Thoracic aorta (tissue), 2 donors: ENCODE measurements around the gene USP3. TPM values are rescaled to one million over a fixed set of nuclear protein-coding genes. Genes with fewer than 3 reads are reported as not detected.
A peak's percentile ranks its signal among the peaks of the same experiment; 100 is the strongest.

Experiments
- ATAC-seq: fragments of 150-250 bp; one replicate; pipeline ENCODE4 v1.8.0; 2017; ENCODE audit warnings: low read depth; ENCODE audit not compliant: insufficient number of reproducible peaks, low FRiP score
- DNase-seq: peaks from one replicate; pipeline ENCODE4 v3.0.0-alpha.2; 2020; ENCODE audit warnings: low spot score
- H3K27ac ChIP-seq, 2 donors: fragments of 200-600 bp; sonication (generic); 1 replicate in 1 of 2; 2 replicates in 1 of 2; pipeline ENCODE4 v1.5.1; 2016; ENCODE audit warnings: mild to moderate bottlenecking in 2 of 2, moderate library complexity in 2 of 2
- H3K27me3 ChIP-seq: fragments of 200-600 bp; sonication (generic); replicated peaks from 2 replicates; pipeline ENCODE4 v1.6.0; 2016; ENCODE audit warnings: mild to moderate bottlenecking; ENCODE audit not compliant: insufficient read depth
- H3K36me3 ChIP-seq: fragments of 200-600 bp; sonication (generic); one replicate; pipeline ENCODE4 v1.5.1; 2016
- H3K4me1 ChIP-seq, 2 donors: fragments of 200-600 bp; sonication (generic); 1 replicate in 1 of 2; 2 replicates in 1 of 2; pipeline versions ENCODE4 v1.5.1 to v1.6.0; 2016; ENCODE audit warnings: low read depth in 2 of 2, mild to moderate bottlenecking in 1 of 2; ENCODE audit not compliant: control insufficient read depth in 1 of 2
- H3K4me3 ChIP-seq: fragments of 200-600 bp; sonication (generic); 2 replicates; pipeline ENCODE4 v1.5.1; 2016; ENCODE audit warnings: mild to moderate bottlenecking
- H3K9me3 ChIP-seq: fragments of 200-600 bp; sonication (generic); 2 replicates; pipeline ENCODE4 v1.5.1; 2016
- total RNA-seq, 2 donors: library from RNA; depleted of rRNA; stranded (reverse); fragments of >200 nt; gene quantifications; one replicate each; pipeline versions ENCODE4 v1.1.0 to v1.2.3, GENCODE V29; 2016
- TF ChIP-seq, protein P1 (sequence below): fragments of 200-600 bp; sonication (generic); IDR thresholded peaks from one replicate; pipeline ENCODE4 v1.5.1; 2019; ENCODE audit warnings: antibody characterized with exemption

The USP3 gene
- total RNA-seq, 2 donors from 2014 or later: 37.8 to 54.4 TPM

DNA sequence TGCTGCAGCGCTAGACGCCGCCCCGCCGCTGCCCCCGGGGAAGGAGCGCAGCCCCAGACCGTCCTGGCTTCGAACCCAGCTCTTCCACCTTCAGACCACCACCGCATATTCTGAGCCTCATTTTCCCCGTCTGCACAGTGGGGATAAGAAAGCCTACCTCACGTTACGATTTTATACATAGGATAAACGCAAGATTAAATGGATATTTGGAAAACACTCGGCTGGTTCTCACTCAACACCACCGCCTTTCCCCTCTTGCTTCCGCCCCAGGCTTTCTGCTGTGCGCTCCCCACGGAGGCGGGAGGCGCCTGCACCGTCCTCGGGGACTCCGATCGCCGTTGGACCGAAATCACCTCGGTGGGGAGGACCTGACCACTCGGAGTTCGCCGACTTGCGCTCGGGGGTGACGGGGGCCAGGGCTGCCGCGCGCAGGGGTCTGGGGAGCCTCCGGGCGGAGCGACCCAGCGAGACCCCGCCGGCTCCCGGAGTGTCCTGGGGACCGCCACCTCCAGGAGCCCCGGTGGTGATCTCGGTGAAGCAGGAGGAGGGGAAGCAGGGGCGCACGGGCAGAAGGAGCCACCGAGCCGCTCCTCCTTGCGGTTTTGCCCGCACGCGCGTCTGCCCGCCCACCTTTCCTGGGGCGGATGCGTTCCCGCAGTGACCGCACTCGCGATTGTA, 96.8 kb downstream of the USP3 start:
- ATAC-seq: no peak
- H3K9me3 ChIP-seq: no peaks in the 10 kb centered on the region
- H3K4me3 ChIP-seq: peak overlapping the region; percentile 89
- H3K4me1 ChIP-seq: peaks cover 15 to 62% of the 10 kb centered on the region in 2 donors
- H3K27ac ChIP-seq: peak overlapping the region; percentile 70 to 80
- no peaks in the 10 kb centered on the region for H3K27me3 ChIP-seq
- H3K36me3 ChIP-seq: no peaks in the 10 kb centered on the region
- no peak for DNase-seq
- TF ChIP-seq, protein P1, sequence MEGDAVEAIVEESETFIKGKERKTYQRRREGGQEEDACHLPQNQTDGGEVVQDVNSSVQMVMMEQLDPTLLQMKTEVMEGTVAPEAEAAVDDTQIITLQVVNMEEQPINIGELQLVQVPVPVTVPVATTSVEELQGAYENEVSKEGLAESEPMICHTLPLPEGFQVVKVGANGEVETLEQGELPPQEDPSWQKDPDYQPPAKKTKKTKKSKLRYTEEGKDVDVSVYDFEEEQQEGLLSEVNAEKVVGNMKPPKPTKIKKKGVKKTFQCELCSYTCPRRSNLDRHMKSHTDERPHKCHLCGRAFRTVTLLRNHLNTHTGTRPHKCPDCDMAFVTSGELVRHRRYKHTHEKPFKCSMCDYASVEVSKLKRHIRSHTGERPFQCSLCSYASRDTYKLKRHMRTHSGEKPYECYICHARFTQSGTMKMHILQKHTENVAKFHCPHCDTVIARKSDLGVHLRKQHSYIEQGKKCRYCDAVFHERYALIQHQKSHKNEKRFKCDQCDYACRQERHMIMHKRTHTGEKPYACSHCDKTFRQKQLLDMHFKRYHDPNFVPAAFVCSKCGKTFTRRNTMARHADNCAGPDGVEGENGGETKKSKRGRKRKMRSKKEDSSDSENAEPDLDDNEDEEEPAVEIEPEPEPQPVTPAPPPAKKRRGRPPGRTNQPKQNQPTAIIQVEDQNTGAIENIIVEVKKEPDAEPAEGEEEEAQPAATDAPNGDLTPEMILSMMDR: no peak

DNA sequence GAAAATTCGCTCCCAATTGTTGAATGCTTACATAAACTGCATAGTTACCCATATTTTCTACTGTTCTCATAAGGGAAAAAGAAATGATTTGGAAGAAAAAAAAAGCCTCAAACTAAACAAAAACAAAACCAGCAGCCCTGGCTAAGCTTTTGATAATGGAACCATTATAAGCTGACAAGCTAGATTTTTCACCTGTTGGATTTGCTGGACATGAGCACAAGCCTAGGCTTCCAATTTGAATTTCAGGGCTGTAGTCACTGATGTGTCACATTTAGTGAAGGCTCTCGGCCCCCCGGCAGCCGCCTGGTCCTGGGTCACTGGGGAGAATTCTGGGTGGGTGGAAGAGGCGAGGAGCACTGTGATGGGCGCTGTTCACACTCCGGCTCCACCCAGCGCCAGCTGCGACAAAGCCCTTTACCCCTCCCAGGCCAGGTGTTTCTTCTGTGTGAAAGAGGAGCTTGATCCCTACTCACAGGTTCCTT, 97.4 kb downstream of the USP3 start:
- H3K4me1 ChIP-seq: peaks cover 11 to 56% of the 10 kb centered on the region in 2 donors
- H3K27ac ChIP-seq: peak overlapping the region; percentile 70 to 80
- H3K4me3 ChIP-seq: peak overlapping the region; percentile 89
- no peaks in the 10 kb centered on the region for H3K36me3 ChIP-seq
- no peak for DNase-seq
- no peaks in the 10 kb centered on the region for H3K27me3 ChIP-seq
- TF ChIP-seq, protein P1: no peak
- H3K9me3 ChIP-seq: no peaks in the 10 kb centered on the region
- no peak for ATAC-seq

DNA sequence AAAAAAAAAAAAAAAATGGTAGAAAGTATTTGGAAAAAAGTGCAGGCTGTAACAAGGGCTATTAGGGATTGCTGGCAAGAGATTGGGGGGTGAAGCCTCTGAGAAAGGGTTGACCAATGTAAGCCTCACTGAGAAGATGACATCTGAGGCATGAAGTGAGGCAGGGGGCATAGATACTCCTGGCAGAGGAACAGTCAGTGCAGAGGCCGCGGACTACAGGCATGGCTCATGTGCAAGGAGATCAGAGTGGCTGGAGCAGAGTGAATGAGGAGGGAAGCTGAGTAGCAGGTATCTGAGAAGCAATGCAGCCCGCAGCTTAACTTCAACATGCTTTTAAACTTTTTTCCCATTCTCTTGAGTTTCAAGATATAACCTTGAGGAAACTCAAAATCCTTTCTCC, 98.2 kb downstream of the USP3 start:
- Histone ChIP-seq H3K4me3 (no peak overlapping the region), H3K36me3 (peaks cover 2% of the 10 kb centered on the region), H3K9me3 (no peaks in the 10 kb centered on the region), H3K4me1 (peaks cover 10 to 48% of the 10 kb centered on the region in 2 donors), H3K27me3 (no peaks in the 10 kb centered on the region), H3K27ac (no peak overlapping the region)
- DNase-seq (no peak), ATAC-seq (no peak)
- TF ChIP-seq, protein P1: no peak

DNA sequence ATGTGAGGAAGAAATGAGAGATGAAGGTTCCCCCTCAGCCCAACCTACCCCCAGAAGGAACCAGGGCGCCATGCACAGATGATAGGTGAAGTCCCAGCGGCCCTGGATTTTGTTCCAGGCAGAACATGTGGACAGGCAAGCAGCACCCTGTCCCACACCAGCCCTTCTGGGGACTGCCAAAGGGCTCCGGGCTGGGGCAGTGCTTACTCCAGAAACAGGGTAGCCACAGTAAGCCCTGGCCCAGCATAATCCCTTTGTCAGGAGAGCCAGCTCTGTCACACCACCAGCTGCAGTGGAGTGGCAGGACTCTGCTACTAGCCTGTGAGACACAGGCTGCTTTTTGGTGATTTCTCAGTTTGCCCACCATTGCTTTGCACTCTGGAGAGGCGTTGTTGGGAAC, 99.1 kb downstream of the USP3 start:
- TF ChIP-seq, protein P1: no peak
- Histone ChIP-seq H3K36me3 (peaks cover 10% of the 10 kb centered on the region), H3K4me1 (peaks cover 9 to 39% of the 10 kb centered on the region in 2 donors), H3K27ac (no peak overlapping the region), H3K9me3 (no peaks in the 10 kb centered on the region), H3K27me3 (no peaks in the 10 kb centered on the region), H3K4me3 (no peak overlapping the region)
- DNase-seq (no peak), ATAC-seq (no peak)

DNA sequence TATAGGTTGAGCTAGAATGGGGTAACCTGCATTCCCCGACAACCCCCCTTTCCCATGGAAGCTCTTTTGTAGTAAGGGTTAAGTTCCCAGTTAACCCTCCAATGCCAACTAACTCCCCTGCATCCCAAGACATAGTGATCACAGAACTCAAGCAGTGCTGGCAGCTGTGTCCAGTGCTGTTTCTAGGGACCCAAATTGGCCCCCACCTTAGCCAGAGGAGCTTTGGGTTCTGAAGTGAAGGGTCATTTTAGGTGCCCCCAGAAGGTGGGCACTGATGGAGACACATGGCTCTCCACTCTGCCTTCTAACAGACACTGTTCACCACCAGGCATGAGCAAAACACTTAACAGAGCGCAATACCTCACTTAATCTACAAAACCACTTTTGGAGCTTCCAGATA, 99.9 kb downstream of the USP3 start:
- no peak for ATAC-seq
- no peaks in the 10 kb centered on the region for H3K27me3 ChIP-seq
- DNase-seq: no peak

More for the DNA sequence above, 99.9 kb downstream of the USP3 start:
- TF ChIP-seq, protein P1: no peak
- peaks cover 9 to 31% of the 10 kb centered on the region in 2 donors for H3K4me1 ChIP-seq
- no peak overlapping the region for H3K27ac ChIP-seq
- H3K4me3 ChIP-seq: no peak overlapping the region
- H3K9me3 ChIP-seq: no peaks in the 10 kb centered on the region
- peaks cover 10% of the 10 kb centered on the region for H3K36me3 ChIP-seq
